HG03432 (cell line): ENCODE measurements around the gene IL25.
A peak's percentile ranks its signal among the peaks of the same experiment; 100 is the strongest.
"Not testable (repeated sequence)": the region's sequence is repeated elsewhere in the genome, so short reads cannot be mapped to it uniquely, and the experiment has no call there.

Source experiments
- ATAC-seq: cut with Tn5 transposase; IDR thresholded peaks from one replicate; pipeline ENCODE4 v1.9.1; 2021; ENCODE audit warnings: mild to moderate bottlenecking, moderate library complexity; ENCODE audit not compliant: unreplicated experiment

Gene IL25

DNA sequence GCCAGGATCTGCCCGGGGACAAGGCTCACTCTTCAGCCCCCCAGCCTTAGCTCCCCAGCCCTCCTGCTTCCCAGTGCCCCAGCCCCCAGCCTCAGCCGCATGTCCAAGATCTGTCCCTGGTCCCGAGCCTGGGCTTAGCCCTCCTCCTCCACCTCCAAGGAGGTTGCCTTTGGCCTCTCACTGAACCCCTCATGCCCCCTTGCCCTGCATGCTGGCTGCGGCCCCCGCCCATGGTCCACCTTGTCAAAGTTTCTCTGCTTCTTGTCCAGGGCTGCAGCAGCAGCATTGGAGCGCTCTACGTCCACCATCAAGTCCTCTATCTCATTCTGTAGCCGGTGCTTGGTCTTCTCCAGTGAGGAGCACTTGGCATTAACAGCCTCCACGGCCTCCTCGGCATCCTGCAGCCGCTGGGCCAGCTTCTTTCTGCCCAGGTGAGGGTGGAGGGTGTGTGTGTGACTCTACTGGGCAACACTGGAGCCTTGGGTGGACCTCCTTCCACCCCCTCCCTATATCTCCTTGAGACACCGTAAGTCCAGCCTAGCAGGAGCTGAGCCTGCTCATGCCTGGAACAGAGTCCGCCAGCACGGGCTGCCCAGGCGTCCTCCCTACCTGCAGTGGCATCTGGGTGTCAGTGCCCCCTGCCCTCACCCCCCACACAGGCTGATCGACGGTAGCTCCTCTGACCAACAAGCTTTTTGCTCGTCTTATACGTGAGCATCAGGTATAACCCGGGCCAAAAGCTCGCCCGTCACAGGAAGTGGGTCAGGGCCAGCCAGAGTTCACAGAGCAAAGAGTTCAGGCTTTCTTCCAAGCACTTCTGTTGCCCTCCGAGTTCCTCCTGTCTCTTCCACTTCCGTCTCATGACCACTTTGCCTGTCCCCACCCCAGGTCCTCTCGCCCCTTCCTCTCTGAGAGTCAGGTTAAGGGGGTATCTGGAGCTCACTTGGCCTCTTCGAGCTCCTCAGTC lies 15.6 kb downstream of the IL25 start:
- no peak for ATAC-seq

DNA sequence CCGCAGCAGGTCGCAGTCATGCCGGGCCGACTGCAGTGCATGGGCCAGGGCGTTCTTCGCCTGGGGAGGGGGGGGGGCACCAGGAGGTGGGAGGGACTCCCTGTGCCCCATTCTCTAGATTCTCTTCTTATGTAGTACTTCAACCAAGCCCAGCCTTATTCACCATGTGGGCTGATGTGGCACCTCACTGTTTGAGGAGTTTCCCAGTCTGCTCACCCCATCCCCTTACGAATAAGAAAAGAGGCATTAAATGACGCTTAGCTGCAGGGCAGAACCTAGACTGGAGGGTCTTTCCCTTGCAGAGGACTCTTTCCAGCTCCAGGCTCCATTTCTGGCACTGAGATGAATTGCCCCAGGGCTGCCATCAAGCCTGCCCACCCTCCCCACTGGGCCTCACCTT lies 16.4 kb downstream of the IL25 start:
- no peak for ATAC-seq

DNA sequence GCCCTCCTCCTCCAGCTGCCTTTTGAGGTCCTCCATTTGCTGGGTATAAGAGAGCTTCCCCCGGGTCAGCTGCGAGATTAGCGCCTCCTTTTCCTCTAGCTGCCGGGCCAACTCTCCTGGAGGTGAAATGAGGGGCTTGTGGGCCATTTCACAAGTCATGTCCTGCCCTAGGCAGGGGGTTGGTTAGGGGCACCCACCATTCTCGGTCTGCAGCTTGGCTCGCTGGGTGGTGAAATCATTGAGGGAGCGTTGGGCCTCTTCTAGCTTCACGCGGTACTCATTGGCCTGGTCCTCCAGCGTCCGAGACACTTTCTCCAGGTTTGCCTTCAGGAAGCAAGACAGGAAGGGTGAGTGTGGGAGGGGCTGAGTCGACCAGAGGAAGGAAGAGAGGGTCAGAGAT lies 16.8 kb downstream of the IL25 start:
- no peak for ATAC-seq

DNA sequence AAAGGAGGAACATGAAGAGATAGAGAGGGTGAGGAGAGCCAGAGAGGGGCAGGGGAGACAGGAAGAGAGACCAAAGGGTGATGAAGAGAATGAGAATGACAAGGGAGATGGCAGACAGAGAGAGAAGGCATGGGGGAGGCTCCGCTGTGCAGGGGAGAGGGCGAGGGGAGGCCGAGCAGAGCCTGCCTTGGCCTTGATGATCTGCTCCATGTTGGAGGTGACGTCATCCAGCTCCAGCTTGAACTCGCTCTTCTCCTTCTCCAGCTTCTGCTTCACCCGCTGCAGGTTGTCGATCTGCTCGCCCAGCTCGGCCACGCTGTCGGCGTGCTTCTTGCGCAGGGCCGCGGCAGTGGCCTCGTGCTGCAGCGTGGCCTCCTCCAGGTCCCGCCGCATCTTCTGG lies 17.3 kb downstream of the IL25 start:
- ATAC-seq: not testable (repeated sequence)

DNA sequence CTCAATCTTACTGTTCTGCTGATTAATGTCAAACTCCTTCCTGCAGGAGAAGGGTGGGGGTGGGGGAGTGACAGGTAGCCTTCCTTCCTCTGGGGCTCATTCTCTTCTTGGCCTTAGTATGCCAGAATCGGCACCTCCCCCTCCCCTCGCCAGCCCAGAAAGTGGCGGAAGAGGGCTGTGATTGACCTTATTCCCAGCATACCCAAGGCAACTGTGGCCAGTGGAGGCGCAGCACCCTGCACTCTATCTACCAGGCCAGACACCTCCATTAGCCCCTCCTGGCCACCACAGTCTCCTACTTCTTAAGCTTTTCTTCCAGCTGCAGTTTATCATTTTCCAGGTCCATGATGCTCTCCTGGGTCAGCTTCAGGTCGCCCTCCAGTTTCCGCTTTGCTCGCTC lies 20.0 kb downstream of the IL25 start:
- no peak for ATAC-seq

DNA sequence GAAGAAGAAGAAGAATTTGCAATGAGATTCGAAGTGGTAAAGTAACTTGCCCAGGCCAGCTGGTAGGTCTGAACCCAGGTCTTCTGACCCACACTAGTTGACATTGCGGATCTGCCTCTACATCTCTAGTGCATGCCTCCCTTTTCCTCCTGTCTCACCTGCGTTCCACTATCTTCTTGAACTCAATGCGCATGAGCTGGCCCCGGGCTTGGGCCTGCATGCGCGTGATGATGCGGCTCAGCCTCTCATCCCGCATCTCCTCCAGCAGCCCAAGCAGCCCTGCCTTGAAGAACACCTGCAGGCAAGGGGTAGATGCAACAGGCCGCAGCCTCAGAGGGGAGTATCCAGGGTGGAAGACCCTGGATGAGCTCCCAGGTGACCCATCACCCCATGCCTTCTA lies 23.5 kb downstream of the IL25 start:
- no peak for ATAC-seq

DNA sequence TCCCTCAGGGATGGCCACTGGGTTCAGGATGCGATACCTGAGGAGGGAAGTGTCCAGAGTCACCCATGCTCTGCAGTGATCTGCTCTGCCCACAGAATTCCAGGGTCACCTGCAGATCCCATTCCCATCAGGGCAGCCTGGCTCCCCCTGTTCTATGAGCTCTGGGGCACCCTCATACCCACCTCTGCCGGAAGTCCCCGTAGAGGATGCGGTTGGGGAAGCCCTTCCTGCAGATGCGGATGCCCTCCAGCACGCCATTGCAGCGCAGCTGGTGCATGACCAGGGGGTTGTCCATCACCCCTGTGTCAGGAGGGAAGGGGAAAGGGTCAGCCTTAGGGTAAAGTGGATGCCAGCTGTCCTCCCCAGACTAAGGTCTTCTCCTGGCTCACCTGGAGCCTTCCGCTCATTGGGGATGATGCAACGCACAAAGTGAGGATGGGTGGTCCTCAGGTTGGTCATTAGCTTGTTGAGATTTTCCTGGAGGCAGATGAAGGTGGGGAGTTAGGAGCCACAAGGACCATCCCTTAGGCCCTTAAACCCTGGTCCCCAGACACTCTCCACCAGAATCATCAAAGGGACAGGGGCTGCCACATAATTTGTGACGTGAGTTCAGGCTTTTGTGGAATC lies 24.3 kb downstream of the IL25 start:
- ATAC-seq: no peak

DNA sequence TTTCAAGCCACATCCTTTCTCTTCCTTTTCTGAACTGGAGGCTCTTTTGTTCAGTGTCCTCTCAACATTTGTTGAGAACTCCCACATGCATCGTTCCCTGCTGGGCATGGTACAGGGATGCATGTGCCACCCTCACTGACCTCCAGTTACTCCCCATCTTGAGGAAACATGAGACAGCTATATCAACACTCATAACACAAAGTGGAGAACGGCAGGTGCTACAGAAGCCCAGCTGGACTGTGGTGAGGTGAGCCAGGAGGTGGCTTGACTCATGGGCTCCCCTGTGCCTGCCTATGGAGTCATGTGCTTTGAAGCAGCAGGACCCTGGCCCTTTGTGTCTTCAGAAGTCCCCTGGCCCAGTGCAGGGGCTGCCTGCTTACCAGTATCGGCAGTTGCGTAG lies 25.7 kb downstream of the IL25 start:
- no peak for ATAC-seq

DNA sequence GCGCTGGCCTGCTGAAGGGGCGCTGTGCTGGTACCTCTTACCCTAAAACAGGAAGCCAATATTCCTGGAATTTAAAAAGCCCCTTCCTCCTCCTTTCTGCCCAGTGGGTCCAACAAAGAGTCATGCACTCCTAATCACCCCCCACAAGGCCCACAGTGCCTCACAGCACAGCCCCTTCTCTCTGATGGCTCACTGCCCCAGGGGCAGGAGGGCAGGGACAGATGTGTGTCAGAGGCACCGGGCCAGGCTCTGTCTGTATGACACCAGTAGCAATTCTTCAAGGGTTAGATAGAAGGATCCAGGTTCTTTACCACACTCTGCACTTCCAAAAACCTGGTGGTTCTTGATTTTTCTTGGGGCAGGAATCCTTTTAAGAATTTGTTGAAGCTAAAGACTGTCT lies 26.5 kb downstream of the IL25 start:
- ATAC-seq: no peak

DNA sequence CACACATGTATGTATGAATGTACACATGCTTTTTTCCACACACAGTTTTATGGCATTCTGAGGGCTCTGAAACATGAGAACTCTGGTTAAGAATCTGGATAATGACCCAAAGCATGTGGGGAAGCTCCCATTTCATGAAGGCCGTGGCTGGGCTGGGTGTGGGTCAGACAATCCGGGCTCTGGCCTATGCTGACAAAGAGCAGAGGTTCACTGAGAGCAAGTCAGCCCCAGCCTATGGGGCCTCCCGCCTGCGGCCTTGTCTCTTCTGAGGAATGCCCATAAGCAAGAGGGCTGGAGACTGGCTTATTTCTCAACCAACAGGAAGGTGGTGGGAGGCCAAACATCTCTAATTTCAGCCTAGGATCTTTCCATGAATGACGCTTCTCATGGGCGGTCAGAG lies 27.0 kb downstream of the IL25 start:
- no peak for ATAC-seq

DNA sequence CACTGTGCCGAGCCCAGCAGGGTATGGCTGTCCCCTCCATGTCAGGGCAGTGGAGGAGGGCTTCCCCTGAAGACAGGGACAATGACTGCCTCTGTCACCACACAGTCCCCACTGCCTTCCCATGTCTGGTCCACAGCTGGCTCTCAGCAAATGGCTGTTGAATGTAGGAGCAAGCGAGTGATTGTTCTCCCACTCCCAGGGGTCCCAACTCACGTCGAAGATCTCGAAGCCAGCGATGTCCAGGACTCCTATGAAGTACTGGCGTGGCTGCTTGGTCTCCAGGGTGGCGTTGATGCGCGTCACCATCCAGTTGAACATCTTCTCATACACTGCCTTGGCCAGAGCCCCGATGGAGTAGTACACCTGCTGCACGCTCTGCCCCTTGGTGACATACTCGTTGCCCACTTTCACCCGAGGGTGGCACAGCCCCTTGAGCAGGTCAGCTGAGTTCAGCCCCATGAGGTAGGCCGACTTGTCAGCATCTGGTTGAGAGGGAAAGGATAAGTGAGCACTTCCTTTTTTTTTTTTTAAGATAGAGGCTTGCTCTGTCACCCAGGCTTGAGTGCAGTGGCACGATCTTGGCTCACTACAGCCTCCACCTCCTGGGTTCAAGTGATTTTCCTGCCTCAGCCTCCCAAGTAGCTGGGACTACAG lies 28.0 kb downstream of the IL25 start:
- not testable (repeated sequence) for ATAC-seq

DNA sequence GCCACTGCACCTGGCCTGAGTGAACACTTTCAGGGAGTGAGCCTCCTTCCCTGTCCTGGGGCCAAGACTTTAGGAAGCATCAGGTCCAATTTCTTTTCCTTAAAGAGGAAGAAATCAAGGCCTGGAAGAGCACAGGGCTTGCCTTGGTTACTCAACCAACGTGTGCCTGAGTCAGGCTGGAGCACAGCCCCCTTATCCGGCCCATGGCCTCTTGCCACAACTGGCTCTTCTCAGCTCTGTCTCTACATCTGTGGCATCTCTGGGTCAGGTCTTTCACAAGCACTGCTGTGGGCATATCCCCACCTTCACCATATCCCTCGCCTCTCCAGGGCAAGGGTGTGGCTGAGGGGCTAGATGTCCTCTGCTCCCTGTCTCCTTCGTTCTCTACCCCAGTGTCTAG lies 28.7 kb downstream of the IL25 start:
- ATAC-seq: no peak

DNA sequence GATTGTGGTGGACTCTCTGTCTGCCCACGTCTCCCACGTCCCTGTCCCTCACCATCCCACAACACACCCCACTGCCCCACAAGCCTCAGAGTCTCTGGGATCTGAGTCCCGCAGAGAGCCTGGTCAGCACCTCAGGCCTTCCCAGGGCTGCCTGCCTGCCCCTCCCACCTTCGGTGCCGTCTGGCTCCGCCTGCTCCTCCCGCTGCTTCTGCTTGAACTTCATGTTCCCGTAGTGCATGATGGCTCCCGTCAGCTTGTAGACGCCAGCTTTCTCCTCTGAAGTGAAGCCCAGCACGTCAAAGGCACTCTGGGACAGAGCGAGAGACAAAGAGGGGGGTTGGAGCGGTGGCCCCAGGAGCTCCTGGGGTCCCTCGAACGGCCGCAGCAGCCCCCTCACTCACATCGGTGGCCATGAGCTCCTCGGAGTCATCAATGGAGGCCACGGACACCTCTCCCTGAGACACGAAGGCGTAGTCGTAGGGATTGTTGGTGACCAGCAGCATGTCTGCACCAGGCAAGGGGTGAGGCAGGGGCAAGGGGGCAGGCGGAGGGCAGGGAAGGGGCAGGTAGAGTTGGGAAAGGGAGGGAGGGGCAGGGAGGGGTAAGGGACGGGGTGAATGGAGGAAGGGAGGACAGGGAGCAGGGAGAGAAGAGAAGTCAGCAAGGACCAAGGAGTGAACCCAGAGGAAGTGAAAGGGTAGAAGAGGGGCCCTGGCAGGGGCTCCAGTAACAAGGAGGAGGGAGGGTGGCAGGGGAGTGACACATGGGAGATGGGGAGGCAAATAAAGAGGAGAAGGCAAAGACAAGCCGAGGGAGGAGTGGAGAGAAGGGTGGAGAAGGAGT lies 29.9 kb downstream of the IL25 start:
- ATAC-seq: no peak

DNA sequence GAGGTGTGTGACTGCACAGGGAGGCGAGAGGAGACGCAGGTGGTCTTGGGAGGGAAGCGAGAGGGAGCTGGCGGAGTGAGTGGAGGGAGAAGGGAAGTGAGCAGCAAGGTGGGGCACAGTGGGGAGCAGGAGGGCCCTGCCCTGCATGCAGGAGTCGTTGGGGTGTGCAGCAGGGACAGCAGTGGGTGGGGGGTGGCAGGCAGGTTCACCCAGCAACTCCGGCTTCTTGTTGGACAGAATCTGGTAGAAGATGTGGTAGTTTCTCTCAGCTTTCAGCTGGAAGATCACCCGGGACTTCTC lies 30.5 kb downstream of the IL25 start:
- ATAC-seq: no peak

DNA sequence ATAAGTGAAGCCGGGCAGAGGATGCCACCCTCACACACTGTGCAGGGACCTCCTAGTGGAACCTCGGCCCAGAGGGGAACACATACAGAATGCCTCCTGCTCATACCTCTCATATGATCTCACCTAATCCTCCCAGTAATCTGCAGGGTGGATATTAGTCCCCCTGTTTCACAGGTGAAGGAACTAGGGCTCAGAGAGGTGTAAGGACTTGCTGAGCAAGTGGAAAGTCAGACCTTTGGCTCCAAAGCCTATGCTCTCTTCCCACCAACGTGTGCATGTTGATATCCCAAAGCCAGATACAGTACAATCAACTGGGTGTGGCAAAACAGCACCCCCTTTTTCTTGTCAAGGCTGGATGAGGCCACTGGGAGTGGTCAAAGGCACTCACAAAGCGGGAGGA lies 31.3 kb downstream of the IL25 start:
- ATAC-seq: no peak

DNA sequence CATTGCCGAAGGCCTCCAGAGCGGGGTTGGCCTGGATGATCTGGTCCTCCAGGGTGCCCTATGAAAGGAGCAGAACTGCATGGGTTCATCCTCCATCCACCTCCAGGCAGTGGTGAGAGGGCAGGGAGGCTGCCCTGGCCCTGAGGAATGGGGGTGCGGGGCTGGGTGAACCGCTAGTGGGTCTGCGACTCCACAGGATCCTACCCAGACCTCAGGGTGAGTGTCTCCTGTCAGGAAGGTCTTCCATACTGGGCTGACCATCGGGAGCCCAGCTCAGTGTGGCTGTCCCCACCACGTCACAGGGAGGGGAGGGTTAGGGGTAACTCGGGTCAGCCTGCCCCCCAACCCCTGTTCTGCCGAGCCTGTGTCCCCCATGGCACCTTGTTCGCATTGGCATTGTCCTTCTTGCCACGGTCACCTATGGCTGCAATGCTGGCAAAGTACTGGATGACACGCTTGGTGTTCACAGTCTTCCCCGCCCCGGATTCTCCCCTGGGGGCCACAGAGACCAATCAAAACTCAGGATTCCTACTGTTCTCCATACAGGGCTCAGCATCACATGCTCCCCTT lies 31.8 kb downstream of the IL25 start:
- no peak for ATAC-seq

DNA sequence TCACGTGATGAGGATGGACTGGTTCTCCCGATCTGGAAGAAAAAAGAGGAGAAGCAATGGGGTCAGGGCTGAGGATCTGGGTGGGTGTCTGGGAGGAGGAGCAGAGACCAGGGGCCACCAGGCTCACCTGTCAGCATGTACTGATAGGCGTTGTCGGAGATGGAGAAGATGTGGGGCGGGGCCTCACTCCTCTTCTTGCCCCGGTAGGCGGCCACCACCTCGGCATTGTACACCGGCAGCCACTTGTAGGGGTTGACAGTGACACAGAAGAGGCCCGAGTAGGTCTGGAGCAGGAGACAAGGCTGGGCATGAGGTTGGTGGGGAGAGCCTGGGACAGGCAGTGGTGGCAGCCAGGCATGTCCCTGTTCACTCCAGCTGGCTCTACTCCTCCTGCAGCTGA lies 32.5 kb downstream of the IL25 start:
- no peak for ATAC-seq

DNA sequence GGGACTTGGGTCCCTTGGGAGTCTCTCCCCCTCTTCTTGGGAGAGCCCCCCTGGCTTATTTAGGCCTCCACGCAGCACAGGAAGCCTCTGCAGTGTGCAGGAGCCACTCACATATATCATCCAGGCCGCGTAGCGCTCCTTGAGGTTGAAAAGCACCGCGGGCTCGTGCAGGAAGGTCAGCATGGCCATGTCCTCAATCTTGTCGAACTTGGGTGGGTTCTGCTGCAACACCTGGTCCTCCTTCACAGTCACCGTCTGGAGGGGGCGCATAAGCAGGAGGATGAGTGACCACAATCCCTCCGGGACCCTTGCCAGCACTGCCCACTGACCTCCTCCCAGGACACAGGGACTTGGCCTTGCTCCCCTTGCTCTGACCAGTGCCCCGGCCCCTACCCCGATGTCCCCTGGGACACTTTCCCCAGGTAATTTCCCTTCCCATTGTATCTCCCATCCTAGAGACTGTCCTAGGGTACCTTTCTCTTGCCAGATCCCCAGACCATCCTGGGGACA lies 33.0 kb downstream of the IL25 start:
- ATAC-seq: no peak

DNA sequence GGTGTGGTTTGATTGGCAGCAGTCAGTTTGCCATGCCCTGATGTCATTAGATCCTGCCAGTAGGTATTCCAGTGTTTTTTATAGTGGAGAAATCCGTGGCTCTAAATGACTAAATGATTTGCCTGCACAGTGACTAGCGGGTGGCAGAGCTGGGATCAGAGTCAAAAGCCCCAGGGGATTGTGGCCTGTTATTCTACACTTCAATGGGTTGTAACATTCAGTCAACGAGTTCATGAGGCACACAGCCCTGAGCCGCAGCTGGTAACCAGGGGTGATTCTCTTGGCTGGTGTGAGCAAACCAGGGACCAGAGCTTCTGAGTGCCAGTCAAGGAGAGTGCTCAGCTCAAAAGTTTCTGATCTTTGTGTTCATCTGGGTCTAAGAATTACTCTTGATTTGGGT lies 33.6 kb downstream of the IL25 start:
- peak; percentile 61 for ATAC-seq

DNA sequence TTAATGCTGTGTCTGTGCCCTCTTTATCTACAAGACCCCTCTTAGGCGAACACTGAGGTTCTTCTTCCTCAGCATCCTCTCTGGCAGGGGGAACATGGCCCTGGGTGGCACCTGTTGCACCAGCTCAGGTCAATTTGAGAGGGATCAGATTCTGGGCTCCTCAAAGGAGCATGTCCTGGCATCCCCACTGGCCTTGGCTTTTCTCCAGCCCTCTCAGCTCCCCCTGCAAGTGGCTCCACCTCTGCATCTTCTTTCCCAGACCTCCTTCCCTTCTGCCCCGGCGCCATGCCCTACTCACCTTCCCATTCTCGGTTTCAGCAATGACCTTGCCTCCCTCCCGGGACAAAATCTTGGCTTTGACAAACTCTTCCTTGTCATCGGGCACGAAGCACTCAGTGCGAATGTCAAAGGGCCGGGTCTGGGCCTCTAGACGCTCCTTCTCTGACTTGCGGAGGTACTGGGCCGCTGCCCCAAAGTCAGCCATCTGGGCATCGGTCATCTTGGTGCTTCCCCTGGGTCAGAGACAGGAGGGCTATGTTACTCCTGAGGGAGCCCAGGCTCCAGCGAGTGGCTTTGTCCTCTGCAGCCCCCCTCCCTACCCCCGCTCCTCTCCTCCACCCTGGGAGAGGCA lies 34.2 kb downstream of the IL25 start:
- ATAC-seq: no peak
